ENCODE results near the gene MBOAT1. TPM values are rescaled to one million over a fixed set of nuclear protein-coding genes. Genes with fewer than 3 reads are reported as not detected.

MBOAT1 gene
- total RNA-seq, 4 donors from 2014 or later, result 0.61 to 1.8 (median 1.1) TPM

- intact Hi-C loops (cut with DNase I; ENCODE audit: low total_unique reads), result no loop called here
- no peaks in the 10 kb centered on the region for H3K4me1 ChIP-seq
- TF ChIP-seq CTCF (IDR thresholded peaks at IDR 0.05 in 4 of 5, conservative IDR thresholded peaks at IDR 0.05 in 1 of 5), result no peak
- no peak for TF ChIP-seq POLR2A (IDR thresholded peaks at IDR 0.05)
- ATAC-seq (no peak), DNase-seq (no peak)
- no peaks in the 10 kb centered on the region for H3K9me3 ChIP-seq
- H3K27ac ChIP-seq, result no peak overlapping the region
- H3K4me3 ChIP-seq, result no peak overlapping the region
- in situ Hi-C loops (cut with MboI; ENCODE audit: low sequenced_read_pairs in 4 of 4), result loop anchor here in 2 of 4 donors (25.0 kb wide), 2 partner anchors 1460 to 1485 kb away; no protein-coding TSS in a partner anchor
- H3K27me3 ChIP-seq, result no peaks in the 10 kb centered on the region
- H3K36me3 ChIP-seq, result no peaks in the 10 kb centered on the region
Measured at GRCh38 chr6:20071998-20072397, 140.3 kb downstream of the MBOAT1 start.

GRCh38 chr6:20070047-20070446 is 142.2 kb downstream of the MBOAT1 start:
- ATAC-seq, result no peak
- no peak for DNase-seq
- Histone ChIP-seq H3K36me3 (no peaks in the 10 kb centered on the region), H3K9me3 (no peaks in the 10 kb centered on the region), H3K27me3 (no peaks in the 10 kb centered on the region), H3K27ac (no peak overlapping the region), H3K4me3 (no peak overlapping the region), H3K4me1 (no peaks in the 10 kb centered on the region)
- intact Hi-C loops (cut with DNase I; ENCODE audit: low total_unique reads) (no loop called here), in situ Hi-C loops (cut with MboI; ENCODE audit: low sequenced_read_pairs in 4 of 4) (loop anchor here in 2 of 4 donors (25.0 kb wide), 2 partner anchors 1458 to 1483 kb away; no protein-coding TSS in a partner anchor)
- TF ChIP-seq POLR2A (IDR thresholded peaks at IDR 0.05) (no peak), CTCF (IDR thresholded peaks at IDR 0.05 in 4 of 5, conservative IDR thresholded peaks at IDR 0.05 in 1 of 5) (no peak)

- intact Hi-C loops (cut with DNase I; ENCODE audit: low total_unique reads), result no loop called here
- H3K27me3 ChIP-seq, result no peaks in the 10 kb centered on the region
- H3K36me3 ChIP-seq, result no peaks in the 10 kb centered on the region
- no peak for TF ChIP-seq POLR2A (IDR thresholded peaks at IDR 0.05)
- TF ChIP-seq CTCF (IDR thresholded peaks at IDR 0.05 in 4 of 5, conservative IDR thresholded peaks at IDR 0.05 in 1 of 5), result no peak
- no peaks in the 10 kb centered on the region for H3K9me3 ChIP-seq
- H3K4me1 ChIP-seq, result no peaks in the 10 kb centered on the region
- H3K4me3 ChIP-seq, result no peak overlapping the region
- in situ Hi-C loops (cut with MboI; ENCODE audit: low sequenced_read_pairs in 4 of 4), result loop anchor here in 2 of 4 donors (25.0 kb wide), 2 partner anchors 1457 to 1482 kb away; no protein-coding TSS in a partner anchor
- ATAC-seq, result no peak
- DNase-seq, result no peak
- no peak overlapping the region for H3K27ac ChIP-seq
Measured at GRCh38 chr6:20069021-20069522, 143.2 kb downstream of the MBOAT1 start.

GRCh38 chr6:20068421-20068988 is 143.8 kb downstream of the MBOAT1 start:
- intact Hi-C loops (cut with DNase I; ENCODE audit: low total_unique reads) (no loop called here), in situ Hi-C loops (cut with MboI; ENCODE audit: low sequenced_read_pairs in 4 of 4) (loop anchor here in 2 of 4 donors (25.0 kb wide), 2 partner anchors 1456 to 1481 kb away; no protein-coding TSS in a partner anchor)
- ATAC-seq, result no peak
- no peaks in the 10 kb centered on the region for H3K27me3 ChIP-seq
- no peak overlapping the region for H3K27ac ChIP-seq
- no peak for TF ChIP-seq CTCF (IDR thresholded peaks at IDR 0.05 in 4 of 5, conservative IDR thresholded peaks at IDR 0.05 in 1 of 5)
- no peak for TF ChIP-seq POLR2A (IDR thresholded peaks at IDR 0.05)
- H3K36me3 ChIP-seq, result no peaks in the 10 kb centered on the region
- no peaks in the 10 kb centered on the region for H3K4me1 ChIP-seq
- no peak overlapping the region for H3K4me3 ChIP-seq
- H3K9me3 ChIP-seq, result no peaks in the 10 kb centered on the region
- no peak for DNase-seq

All from gastrocnemius medialis (tissue), 4 donors.